Left lung (tissue), 10 donors: ENCODE data around the gene CALN1. TPM values are rescaled to one million over a fixed set of nuclear protein-coding genes. Genes with fewer than 3 reads are reported as not detected.

Experiments used
- ATAC-seq: fragments of 200-7000 bp; cut with Tn5 transposase; one replicate; pipeline ENCODE4 v1.9.1; 2020; ENCODE audit warnings: moderate library complexity
- DNase-seq, 4 donors: peaks; one replicate each; pipeline ENCODE4 v3.0.0-alpha.2; 2013 to 2020
- H3K27ac ChIP-seq, 2 donors: fragments of 200-600 bp; sonication (generic) in 1 of 2; one replicate each; pipeline versions ENCODE4 v1.5.0 to v1.8.0; 2020 to 2021
- H3K27me3 ChIP-seq, 2 donors: fragments of 200-600 bp; sonication (generic) in 1 of 2; one replicate each; pipeline versions ENCODE4 v1.5.0 to v1.8.0; 2020 to 2021
- H3K36me3 ChIP-seq, 2 donors: fragments of 200-600 bp; sonication (generic) in 1 of 2; one replicate each; pipeline versions ENCODE4 v1.5.0 to v1.8.0; 2020 to 2021
- H3K4me1 ChIP-seq, 2 donors: fragments of 200-600 bp; one replicate each; pipeline ENCODE4 v1.8.0; 2021
- H3K4me3 ChIP-seq, 2 donors: fragments of 200-600 bp; sonication (generic) in 1 of 2; one replicate each; pipeline versions ENCODE4 v1.5.0 to v1.8.0; 2020 to 2021; ENCODE audit warnings: mild to moderate bottlenecking in 1 of 2
- H3K9me3 ChIP-seq, 2 donors: fragments of 200-600 bp; sonication (generic) in 1 of 2; one replicate each; pipeline versions ENCODE4 v1.5.0 to v1.8.0; 2020 to 2021
- CTCF ChIP-seq, 2 donors: fragments of 200-600 bp; sonication (generic) in 1 of 2; IDR thresholded peaks; one replicate each; pipeline versions ENCODE4 v1.5.0 to v1.8.0; 2021; ENCODE audit warnings: antibody characterized with exemption in 2 of 2
- intact Hi-C, 2 donors: fragments of 100-400 bp; cut with DNase I; formaldehyde crosslinking; loops; one replicate each; pipeline versions ENCODE4 v1.11.2 to v1.14.2; 2022
- polyA plus RNA-seq, 6 donors: library from polyadenylated mRNA; unstranded; fragments of 120-200 nt; gene quantifications; one replicate each; pipeline ENCODE4 v1.2.1, GENCODE V29; 2013; ENCODE audit not compliant: insufficient read length in 6 of 6
- total RNA-seq, 2 donors: library from RNA; stranded (reverse); fragmentation: NEBNext Ultra II Directional; extraction: Animal tissue kit (Norgen Biotek cat#: 25700); gene quantifications; one replicate each; pipeline ENCODE4 v1.2.1, GENCODE V29; 2021
- donor health status: DM: no; HTN: yes; CAD: no.
- donor health status: DM: no; HTN: no; CAD: no.

Gene CALN1
- total and polyA plus RNA-seq, 8 donors, result 0.10 to 0.52 (median 0.26) TPM; not detected in 2

DNA sequence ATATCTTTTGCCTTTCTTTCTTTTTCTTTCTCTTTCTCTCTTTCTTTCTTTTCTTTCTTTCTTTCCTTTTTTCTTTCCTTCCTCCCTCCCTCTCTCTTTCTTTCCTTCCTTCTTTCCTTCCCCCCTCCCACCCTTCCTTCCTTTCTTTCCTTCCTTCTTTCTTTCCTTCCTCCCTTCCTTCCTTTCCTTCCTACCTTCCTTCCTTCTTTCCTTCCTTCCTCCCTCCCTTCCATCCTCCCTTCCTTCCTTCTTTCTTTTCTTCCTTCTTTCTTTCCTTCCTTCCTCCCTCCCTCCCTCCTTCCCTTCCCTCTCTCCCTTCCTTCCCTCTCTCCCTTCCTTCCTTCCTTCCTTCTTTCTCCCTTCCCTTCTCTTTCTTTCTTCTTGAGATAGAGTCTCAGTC lies 25.5 kb upstream of the CALN1 start:
- no peak overlapping the region for H3K4me3 ChIP-seq
- no peaks in the 10 kb centered on the region for H3K9me3 ChIP-seq
- no peak for TF ChIP-seq CTCF (IDR thresholded peaks at IDR 0.05)
- H3K4me1 ChIP-seq, result no peaks in the 10 kb centered on the region
- no peaks in the 10 kb centered on the region for H3K27me3 ChIP-seq
- intact Hi-C loops, result no loop called here
- no peak for DNase-seq
- H3K27ac ChIP-seq, result no peak overlapping the region
- no peak for ATAC-seq
- no peaks in the 10 kb centered on the region for H3K36me3 ChIP-seq

DNA sequence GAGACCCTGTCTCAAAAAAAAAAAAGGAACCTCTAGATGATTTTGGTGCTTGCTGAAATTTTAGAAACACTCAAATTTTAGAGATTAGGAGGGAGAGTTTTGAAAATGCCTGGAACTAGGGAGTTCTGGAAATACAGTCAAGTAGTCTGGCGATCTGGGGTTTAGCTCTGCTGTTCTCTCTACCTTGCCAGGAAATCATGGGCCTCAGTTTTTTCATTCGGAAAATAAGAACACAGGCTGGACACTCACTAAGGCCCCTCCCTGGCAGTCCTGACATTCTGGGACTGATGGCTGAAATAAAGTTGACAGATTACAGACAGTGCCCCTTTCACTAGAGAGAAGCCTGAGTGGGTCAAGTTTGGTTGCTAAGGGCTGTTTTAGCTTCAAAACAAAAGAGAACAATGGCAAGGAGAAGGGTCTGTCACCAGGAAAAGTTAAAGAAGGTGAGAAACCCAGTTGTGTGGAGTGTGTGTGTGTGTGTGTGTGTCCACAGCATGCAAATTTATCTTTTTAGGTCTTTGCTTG lies 25.0 kb upstream of the CALN1 start:
- intact Hi-C loops, result no loop called here
- no peak for DNase-seq
- H3K9me3 ChIP-seq, result no peaks in the 10 kb centered on the region
- no peaks in the 10 kb centered on the region for H3K27me3 ChIP-seq
- no peak overlapping the region for H3K27ac ChIP-seq
- TF ChIP-seq CTCF (IDR thresholded peaks at IDR 0.05), result no peak
- no peak for ATAC-seq
- H3K36me3 ChIP-seq, result no peaks in the 10 kb centered on the region
- no peaks in the 10 kb centered on the region for H3K4me1 ChIP-seq
- H3K4me3 ChIP-seq, result no peak overlapping the region

- H3K4me1 ChIP-seq, result no peaks in the 10 kb centered on the region
- H3K36me3 ChIP-seq, result no peaks in the 10 kb centered on the region
- TF ChIP-seq CTCF (IDR thresholded peaks at IDR 0.05), result no peak
- no peaks in the 10 kb centered on the region for H3K9me3 ChIP-seq
- H3K4me3 ChIP-seq, result no peak overlapping the region
- ATAC-seq (no peak), DNase-seq (no peak)
- intact Hi-C loops, result no loop called here
- H3K27ac ChIP-seq, result no peak overlapping the region
- no peaks in the 10 kb centered on the region for H3K27me3 ChIP-seq
Observed at GRCh38 chr7:72435925-72436480, 23.9 kb upstream of the CALN1 start.

DNA sequence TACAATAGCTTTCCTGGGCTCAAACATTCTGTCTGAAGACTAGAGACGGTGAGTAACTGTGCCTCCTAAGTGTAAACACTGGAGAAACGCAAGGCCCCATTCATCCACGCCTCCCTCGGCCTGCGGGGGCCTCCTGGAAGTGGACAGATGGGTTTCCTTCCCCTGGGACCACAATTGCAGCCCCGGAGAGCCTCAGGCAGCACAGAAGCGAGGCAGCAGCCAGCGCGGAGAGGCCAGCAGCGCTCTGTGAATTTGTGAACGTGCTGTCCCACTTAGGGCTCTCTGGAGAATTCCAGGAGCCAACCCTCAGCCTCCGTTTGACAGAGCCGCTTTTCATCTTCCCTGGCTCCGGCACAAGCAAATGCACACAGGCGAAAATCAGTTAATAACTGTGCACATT lies 23.2 kb upstream of the CALN1 start:
- ATAC-seq (no peak), DNase-seq (no peak)
- no peaks in the 10 kb centered on the region for H3K4me1 ChIP-seq
- no peaks in the 10 kb centered on the region for H3K27me3 ChIP-seq
- H3K9me3 ChIP-seq, result no peaks in the 10 kb centered on the region
- H3K4me3 ChIP-seq, result no peak overlapping the region
- H3K36me3 ChIP-seq, result no peaks in the 10 kb centered on the region
- no peak overlapping the region for H3K27ac ChIP-seq
- TF ChIP-seq CTCF (IDR thresholded peaks at IDR 0.05), result no peak
- intact Hi-C loops, result no loop called here

GRCh38 chr7:72430531-72430930 lies 18.4 kb upstream of the CALN1 start:
- DNase-seq, result no peak
- H3K4me3 ChIP-seq, result no peak overlapping the region
- no peak overlapping the region for H3K27ac ChIP-seq
- intact Hi-C loops, result no loop called here
- H3K4me1 ChIP-seq, result no peaks in the 10 kb centered on the region
- no peaks in the 10 kb centered on the region for H3K36me3 ChIP-seq
- no peak for TF ChIP-seq CTCF (IDR thresholded peaks at IDR 0.05)
- no peaks in the 10 kb centered on the region for H3K9me3 ChIP-seq
- no peaks in the 10 kb centered on the region for H3K27me3 ChIP-seq
- ATAC-seq, result no peak
